ACC112 (cell line): Measurements from ENCODE around the gene USP31.

Experiments used
- H2AFZ ChIP-seq: fragments of 200-600 bp; sonication (generic); one replicate; pipeline ENCODE4 v1.6.0; 2017; ENCODE audit warnings: antibody characterized with exemption, low read length; ENCODE audit not compliant: unreplicated experiment
- H3K27ac ChIP-seq: fragments of 200-600 bp; sonication (generic); 2 replicates; pipeline ENCODE4 v1.5.1; 2014; ENCODE audit warnings: low read depth, mild to moderate bottlenecking, antibody characterized with exemption, low read length, moderate library complexity
- H3K27me3 ChIP-seq: fragments of 200-600 bp; sonication (generic); 2 replicates; pipeline ENCODE4 v1.6.1; 2014; ENCODE audit warnings: mild to moderate bottlenecking, antibody characterized with exemption, low read length, moderate library complexity, mixed read lengths; ENCODE audit not compliant: insufficient read depth
- H3K36me3 ChIP-seq: fragments of 200-600 bp; sonication (generic); 2 replicates; pipeline ENCODE4 v1.6.1; 2016; ENCODE audit warnings: mild to moderate bottlenecking, antibody characterized with exemption, low read length, moderate library complexity, mixed read lengths; ENCODE audit not compliant: insufficient read depth
- H3K4me1 ChIP-seq: fragments of 200-600 bp; sonication (generic); one replicate; pipeline ENCODE4 v1.6.1; 2016; ENCODE audit warnings: low read length, mixed read lengths; ENCODE audit not compliant: insufficient read depth, unreplicated experiment, control insufficient read depth
- H3K4me3 ChIP-seq: fragments of 200-600 bp; sonication (generic); 2 replicates; pipeline ENCODE4 v1.5.1; 2014; ENCODE audit warnings: mild to moderate bottlenecking, low read depth, low read length
- H3K79me2 ChIP-seq: fragments of 200-600 bp; sonication (generic); one replicate; pipeline ENCODE4 v1.6.0; 2016; ENCODE audit warnings: low read length; ENCODE audit not compliant: control insufficient read depth, unreplicated experiment, insufficient read depth

USP31 gene

GRCh38 chr16:23149267-23149992 is at the start of gene USP31:
USP31 (minus strand) TSS chr16:23149452; CDS start chr16:23149270, 182 bp downstream.
- peak within 1 kb of the TSS; percentile 84 for H2AFZ ChIP-seq
- H3K4me3 ChIP-seq: peak within 1 kb of the TSS; percentile 99
- peaks cover 39% of the 10 kb centered on the region for H3K79me2 ChIP-seq
- H3K27ac ChIP-seq: no peak within 1 kb of the TSS
- H3K36me3 ChIP-seq: no peaks in the 10 kb centered on the region
- H3K27me3 ChIP-seq: peaks cover 1% of the 10 kb centered on the region; the same call in 1 of the 2 replicates
- peaks cover 20% of the 10 kb centered on the region for H3K4me1 ChIP-seq

- Histone ChIP-seq H3K4me1 (no peaks in the 10 kb centered on the region), H3K27ac (no peak overlapping the region), H2AFZ (no peak overlapping the region), H3K27me3 (peaks cover 79% of the 10 kb centered on the region), H3K79me2 (no peaks in the 10 kb centered on the region), H3K4me3 (no peak overlapping the region), H3K36me3 (no peaks in the 10 kb centered on the region)
Measured at GRCh38 chr16:23196539-23196938, 47.3 kb upstream of the USP31 start.

GRCh38 chr16:23195366-23195978 is 46.2 kb upstream of the USP31 start:
- Histone ChIP-seq H3K4me3 (no peak overlapping the region), H3K27ac (no peak overlapping the region), H2AFZ (no peak overlapping the region), H3K79me2 (no peaks in the 10 kb centered on the region), H3K27me3 (peaks cover 70% of the 10 kb centered on the region), H3K4me1 (no peaks in the 10 kb centered on the region), H3K36me3 (no peaks in the 10 kb centered on the region)

- Histone ChIP-seq H2AFZ (no peak overlapping the region), H3K79me2 (no peaks in the 10 kb centered on the region), H3K4me3 (no peak overlapping the region), H3K36me3 (no peaks in the 10 kb centered on the region), H3K27ac (no peak overlapping the region), H3K4me1 (no peaks in the 10 kb centered on the region), H3K27me3 (peaks cover 64% of the 10 kb centered on the region)
Measured at GRCh38 chr16:23194497-23195221, 45.4 kb upstream of the USP31 start.

GRCh38 chr16:23188911-23189310 is 39.7 kb upstream of the USP31 start:
- Histone ChIP-seq H3K36me3 (no peaks in the 10 kb centered on the region), H2AFZ (no peak overlapping the region), H3K4me1 (no peaks in the 10 kb centered on the region), H3K79me2 (no peaks in the 10 kb centered on the region), H3K4me3 (no peak overlapping the region), H3K27me3 (peaks cover 64% of the 10 kb centered on the region), H3K27ac (no peak overlapping the region)

GRCh38 chr16:23187341-23187740 is 38.1 kb upstream of the USP31 start:
- Histone ChIP-seq H3K27me3 (peaks cover 70% of the 10 kb centered on the region), H3K4me1 (no peaks in the 10 kb centered on the region), H2AFZ (no peak overlapping the region), H3K4me3 (no peak overlapping the region), H3K27ac (no peak overlapping the region), H3K79me2 (no peaks in the 10 kb centered on the region), H3K36me3 (no peaks in the 10 kb centered on the region)

- Histone ChIP-seq H3K27ac (no peak overlapping the region), H3K36me3 (no peaks in the 10 kb centered on the region), H3K4me3 (no peak overlapping the region), H3K4me1 (no peaks in the 10 kb centered on the region), H2AFZ (no peak overlapping the region), H3K79me2 (no peaks in the 10 kb centered on the region), H3K27me3 (peaks cover 73% of the 10 kb centered on the region)
Measured at GRCh38 chr16:23186171-23186570, 36.9 kb upstream of the USP31 start.

- Histone ChIP-seq H3K36me3 (no peaks in the 10 kb centered on the region), H3K4me1 (no peaks in the 10 kb centered on the region), H3K27me3 (peaks cover 78% of the 10 kb centered on the region), H3K27ac (no peak overlapping the region), H3K79me2 (no peaks in the 10 kb centered on the region), H2AFZ (no peak overlapping the region), H3K4me3 (no peak overlapping the region)
Measured at GRCh38 chr16:23185656-23186055, 36.4 kb upstream of the USP31 start.

GRCh38 chr16:23183543-23183862 is 34.3 kb upstream of the USP31 start:
- H3K4me3 ChIP-seq: no peak overlapping the region
- H3K27ac ChIP-seq: no peak overlapping the region

GRCh38 chr16:23182679-23183542 is 33.7 kb upstream of the USP31 start, which contains the start of gene SCNN1G:
SCNN1G (plus strand) TSS chr16:23182745; CDS start chr16:23186272, 3,527 bp downstream.
- peak within 1 kb of the TSS; percentile 50; the same call in 1 of the 2 replicates for H3K4me3 ChIP-seq
- H2AFZ ChIP-seq: no peak within 1 kb of the TSS

More at GRCh38 chr16:23183543-23183862, 34.3 kb upstream of the USP31 start:
- no peaks in the 10 kb centered on the region for H3K4me1 ChIP-seq
- H2AFZ ChIP-seq: no peak overlapping the region
- H3K36me3 ChIP-seq: no peaks in the 10 kb centered on the region
- no peaks in the 10 kb centered on the region for H3K79me2 ChIP-seq
- peaks cover 89% of the 10 kb centered on the region for H3K27me3 ChIP-seq

More at GRCh38 chr16:23182679-23183542, 33.7 kb upstream of the USP31 start, which contains the start of gene SCNN1G:
- peaks cover 91% of the 10 kb centered on the region for H3K27me3 ChIP-seq
- H3K36me3 ChIP-seq: no peaks in the 10 kb centered on the region
- no peaks in the 10 kb centered on the region for H3K4me1 ChIP-seq
- no peak within 1 kb of the TSS for H3K27ac ChIP-seq
- H3K79me2 ChIP-seq: no peaks in the 10 kb centered on the region
